ENCODE results near the gene KANK4.

DNA sequence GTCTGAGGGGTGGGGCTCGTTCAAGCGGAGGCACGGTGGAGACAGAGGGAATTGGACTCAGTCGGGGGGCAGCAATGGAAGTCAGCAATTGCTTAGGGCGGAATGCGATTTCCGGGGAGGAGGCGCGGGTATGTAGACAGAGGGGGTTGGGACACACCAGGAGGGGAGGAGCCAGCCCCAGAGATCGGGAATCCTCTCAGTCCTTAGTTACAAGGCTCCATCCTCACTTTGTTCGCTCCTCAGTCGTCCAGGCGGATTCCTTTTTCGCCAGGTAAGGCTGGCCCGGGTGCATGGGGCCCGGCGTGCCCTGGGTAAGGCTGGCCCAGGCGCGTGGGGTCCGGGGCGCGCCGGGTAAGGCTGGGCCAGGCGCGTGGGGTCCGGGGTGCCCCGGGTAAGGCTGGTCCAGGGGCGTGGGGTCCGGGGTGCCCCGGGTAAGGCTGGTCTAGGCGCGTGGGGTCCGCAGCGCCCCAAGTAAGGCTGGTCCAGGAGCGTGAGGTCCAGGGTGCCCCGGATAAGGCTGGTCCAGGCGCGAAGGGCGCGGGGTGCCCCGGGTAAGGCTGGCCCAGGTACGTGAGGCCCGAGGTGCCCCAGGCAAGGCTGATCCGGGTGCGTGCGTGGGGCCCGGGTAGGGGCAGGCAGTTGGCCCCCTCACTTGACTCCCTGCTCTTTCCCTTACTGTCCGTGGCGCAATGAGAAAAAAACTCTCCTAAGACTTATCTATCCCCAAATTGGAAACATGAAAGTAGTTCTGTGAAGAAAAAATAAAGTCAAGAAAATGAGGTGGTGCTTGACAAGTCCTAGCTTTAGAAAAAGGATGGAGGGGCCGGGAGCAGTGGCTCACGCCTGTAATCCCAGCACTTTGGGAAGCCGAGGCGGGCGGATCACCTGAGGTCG lies 124.3 kb downstream of the KANK4 start, which contains the start of gene L1TD1:
- TF ChIP-seq EZH2 (IDR thresholded peaks at IDR 0.05): no peak
- no peak for TF ChIP-seq POLR2AphosphoS5 (IDR thresholded peaks at IDR 0.05; ENCODE audit: borderline replicate concordance, low read depth, low read length)

Data from SK-N-MC (cell line).